ENCODE results near the gene TMEM271.
"Not testable (repeated sequence)": the region's sequence is repeated elsewhere in the genome, so short reads cannot be mapped to it uniquely, and the experiment has no call there.

The TMEM271 gene

DNA sequence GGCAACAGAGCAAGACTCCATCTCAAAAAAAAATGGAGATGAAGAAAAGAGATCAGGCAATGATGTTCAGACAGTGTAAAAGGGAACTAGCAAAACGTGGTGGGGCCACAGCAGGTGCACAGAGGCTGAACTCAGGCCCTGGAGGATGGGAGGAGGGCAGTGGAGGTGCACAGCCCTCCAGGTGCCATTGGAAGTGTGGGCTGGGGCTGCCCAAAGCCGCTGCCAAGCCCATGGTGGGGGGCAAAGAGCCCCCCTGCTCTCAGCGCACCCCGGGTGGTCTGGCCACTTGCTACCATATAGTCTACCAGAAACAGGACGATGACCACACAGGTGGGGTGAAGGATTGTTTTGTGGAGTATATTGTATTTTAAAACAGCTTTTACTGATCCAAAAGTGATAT is 7.1 kb downstream of the TMEM271 start:
- no peak for FAIRE-seq
- no peak for TF ChIP-seq POLR2A (IDR thresholded peaks at IDR 0.05; ENCODE audit: low read depth, low read length)
- DNase-seq (ENCODE audit: insufficient read length, low spot score) = no peak

DNA sequence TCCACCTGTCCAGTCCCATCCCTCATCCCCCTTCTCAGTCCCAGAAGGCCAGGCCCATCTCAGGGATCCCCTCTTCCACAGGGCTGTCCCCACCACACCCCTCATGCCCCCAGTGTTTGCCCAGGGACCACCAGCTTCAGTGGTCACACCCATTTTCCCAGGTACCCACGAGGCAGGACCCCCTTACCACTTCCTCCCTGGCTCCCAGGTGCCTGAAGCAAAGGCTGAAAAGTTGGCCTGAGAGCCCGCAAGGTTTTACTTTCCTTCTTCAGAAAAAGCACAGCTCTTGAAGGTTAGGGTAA is 7.8 kb downstream of the TMEM271 start:
- DNase-seq (ENCODE audit: insufficient read length, low spot score) (no peak), FAIRE-seq (no peak)
- TF ChIP-seq POLR2A (IDR thresholded peaks at IDR 0.05; ENCODE audit: low read depth, low read length) = no peak

DNA sequence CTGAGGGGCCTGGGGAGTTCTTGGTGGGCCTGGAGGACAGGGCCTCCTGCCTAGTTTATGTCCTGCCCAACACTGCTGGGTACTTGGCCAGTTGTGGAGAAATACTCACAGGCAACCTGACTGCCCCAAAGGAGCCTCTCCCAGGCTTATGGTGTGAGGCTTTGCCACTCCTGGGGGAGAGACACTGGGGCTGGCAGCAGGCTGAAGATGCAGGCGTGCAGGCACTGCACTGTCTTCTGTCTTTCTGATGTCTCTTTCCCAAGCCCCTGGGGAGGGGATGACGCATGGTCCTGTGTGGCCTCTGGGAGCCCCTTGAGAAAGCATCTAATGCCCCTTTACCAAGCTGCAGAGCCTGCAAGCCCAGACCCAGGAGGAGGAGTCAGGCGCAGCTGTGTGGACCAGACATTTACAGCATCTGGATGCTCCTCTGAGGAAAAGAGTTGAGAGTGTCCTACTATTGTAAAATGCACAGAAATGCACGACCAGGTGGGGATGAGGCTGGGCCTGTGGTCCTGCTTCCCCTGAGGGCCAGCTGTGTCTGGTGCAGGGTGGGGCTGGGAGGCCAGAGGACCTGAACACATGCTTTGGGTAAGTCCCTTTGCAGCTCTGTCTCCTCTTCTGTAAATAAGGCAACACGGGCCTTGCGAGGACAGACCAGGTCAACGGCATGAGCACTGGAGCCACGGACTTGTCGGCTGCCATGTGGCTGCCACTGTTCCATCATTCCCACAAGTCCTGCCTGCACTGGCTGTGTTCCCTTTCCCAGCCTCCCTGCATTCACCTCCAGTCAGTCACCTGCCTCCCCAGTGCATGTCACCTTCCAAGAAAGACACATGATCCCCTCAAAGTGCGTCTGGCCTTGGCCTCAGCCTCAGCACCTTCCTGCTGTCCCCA is 8.4 kb downstream of the TMEM271 start:
- TF ChIP-seq POLR2A (IDR thresholded peaks at IDR 0.05; ENCODE audit: low read depth, low read length) = no peak
- no peak for FAIRE-seq

DNA sequence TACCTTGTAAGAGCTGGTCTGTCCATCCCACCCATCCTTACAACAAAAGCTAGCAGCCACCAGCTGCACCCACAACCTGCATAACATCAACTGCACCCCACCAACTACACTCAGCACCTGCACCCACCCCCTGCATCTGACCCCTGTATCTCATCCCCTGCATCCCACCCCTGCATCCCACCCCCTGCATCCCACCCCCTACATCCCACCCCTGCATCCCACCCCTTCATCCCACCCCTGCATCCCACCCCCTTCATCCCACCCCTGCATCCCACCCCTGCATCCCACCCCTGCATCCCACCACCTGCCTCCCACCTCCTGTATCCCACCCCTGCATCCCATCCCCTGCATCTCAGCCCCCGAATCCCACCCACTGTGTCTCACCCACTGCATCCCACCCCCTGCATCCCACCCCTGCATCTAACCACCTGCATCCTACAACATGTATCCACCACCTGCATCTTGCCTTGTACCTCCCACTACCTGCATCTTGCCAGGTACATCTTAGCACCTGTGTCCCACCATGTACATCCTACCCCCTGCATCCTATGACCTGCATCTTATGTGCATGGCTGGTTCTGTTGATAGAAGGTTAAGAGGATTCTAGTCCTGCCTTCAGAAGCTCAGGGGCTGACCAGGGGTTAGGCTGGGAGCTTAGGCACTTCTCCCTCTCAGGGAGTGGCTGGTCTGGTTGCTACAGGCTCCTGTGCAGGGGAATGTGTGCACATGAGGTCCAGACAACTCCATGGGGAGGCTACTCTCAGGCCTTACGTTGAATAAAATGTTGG is 9.4 kb downstream of the TMEM271 start:
- FAIRE-seq (no peak), DNase-seq (ENCODE audit: insufficient read length, low spot score) (no peak)
- TF ChIP-seq POLR2A (IDR thresholded peaks at IDR 0.05; ENCODE audit: low read depth, low read length) = no peak

More for the DNA sequence above, 8.4 kb downstream of the TMEM271 start:
- no peak for DNase-seq (ENCODE audit: insufficient read length, low spot score)

DNA sequence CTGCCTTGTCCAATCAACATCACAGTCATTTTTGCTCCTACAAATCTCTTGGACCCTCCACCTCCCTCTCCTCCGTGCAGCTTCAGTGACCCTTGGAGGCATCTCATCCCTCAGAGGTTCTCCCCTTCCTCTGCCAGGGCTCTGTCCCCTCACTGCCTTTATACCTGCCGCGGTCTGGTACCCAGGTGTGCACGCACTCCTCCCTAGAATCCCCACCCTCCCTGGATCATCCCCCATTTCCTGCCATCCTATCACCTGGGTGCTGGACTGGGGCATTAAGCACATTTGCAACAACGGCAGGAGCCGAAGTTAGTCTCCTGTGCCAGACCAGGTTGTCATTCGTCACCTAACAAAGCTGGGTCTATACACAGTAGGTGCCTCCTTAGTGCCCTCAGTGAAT is 10.1 kb downstream of the TMEM271 start:
- DNase-seq (ENCODE audit: insufficient read length, low spot score) (no peak), FAIRE-seq (no peak)
- TF ChIP-seq POLR2A (IDR thresholded peaks at IDR 0.05; ENCODE audit: low read depth, low read length) = no peak

DNA sequence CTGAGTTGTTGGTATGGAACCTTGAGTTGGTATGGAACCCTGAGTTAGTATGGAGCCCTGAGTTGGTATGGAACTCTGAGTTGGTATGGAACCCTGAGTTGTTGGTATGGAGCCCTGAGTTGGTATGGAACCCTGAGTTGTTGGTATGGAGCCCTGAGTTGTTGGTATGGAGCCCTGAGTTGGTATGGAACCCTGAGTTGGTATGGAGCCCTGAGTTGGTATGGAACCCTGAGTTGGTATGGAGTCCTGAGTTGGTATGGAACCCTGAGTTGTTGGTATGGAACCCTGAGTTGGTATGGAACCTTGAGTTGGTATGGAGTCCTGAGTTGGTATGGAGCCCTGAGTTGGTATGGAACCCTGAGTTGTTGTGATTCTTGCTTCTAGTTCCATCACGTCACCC is 10.5 kb downstream of the TMEM271 start:
- DNase-seq (ENCODE audit: insufficient read length, low spot score); FAIRE-seq: not testable (repeated sequence)

DNA sequence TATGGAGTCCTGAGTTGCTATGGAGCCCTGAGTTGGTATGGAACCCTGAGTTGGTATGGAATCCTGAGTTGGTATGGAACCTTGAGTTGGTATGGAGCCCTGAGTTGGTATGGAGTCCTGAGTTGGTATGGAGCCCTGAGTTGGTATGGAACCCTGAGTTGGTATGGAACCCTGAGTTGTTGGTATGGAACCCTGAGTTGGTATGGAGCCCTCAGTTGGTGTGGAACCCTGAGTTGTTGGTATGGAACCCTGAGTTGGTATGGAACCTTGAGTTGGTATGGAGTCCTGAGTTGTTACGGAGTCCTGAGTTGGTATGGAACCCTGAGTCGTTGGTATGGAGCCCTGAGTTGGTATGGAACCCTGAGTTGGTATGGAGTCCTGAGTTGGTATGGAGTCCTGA is 13.6 kb downstream of the TMEM271 start:
- FAIRE-seq; DNase-seq (ENCODE audit: insufficient read length, low spot score): not testable (repeated sequence)

DNA sequence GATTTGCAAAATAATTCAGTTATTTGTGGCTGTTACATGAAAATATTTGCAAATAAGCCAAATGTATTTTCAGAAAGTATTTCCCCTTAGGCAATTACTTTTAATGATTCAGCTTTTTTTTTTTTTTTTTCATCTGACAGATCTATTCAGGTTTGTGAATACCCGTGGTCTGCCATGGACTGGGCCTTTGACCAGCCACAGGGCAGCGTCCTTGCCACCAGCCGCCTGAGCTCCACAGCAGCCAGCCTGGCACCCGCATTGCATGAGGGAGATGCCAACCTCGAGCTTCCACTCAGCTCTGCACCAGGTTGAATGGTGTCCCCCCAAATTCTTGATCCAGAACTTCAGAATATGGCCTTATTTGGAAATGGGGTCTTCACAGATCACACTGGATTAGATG is 14.7 kb downstream of the TMEM271 start:
- TF ChIP-seq POLR2A (IDR thresholded peaks at IDR 0.05; ENCODE audit: low read depth, low read length) = no peak
- FAIRE-seq (no peak), DNase-seq (ENCODE audit: insufficient read length, low spot score) (no peak)

DNA sequence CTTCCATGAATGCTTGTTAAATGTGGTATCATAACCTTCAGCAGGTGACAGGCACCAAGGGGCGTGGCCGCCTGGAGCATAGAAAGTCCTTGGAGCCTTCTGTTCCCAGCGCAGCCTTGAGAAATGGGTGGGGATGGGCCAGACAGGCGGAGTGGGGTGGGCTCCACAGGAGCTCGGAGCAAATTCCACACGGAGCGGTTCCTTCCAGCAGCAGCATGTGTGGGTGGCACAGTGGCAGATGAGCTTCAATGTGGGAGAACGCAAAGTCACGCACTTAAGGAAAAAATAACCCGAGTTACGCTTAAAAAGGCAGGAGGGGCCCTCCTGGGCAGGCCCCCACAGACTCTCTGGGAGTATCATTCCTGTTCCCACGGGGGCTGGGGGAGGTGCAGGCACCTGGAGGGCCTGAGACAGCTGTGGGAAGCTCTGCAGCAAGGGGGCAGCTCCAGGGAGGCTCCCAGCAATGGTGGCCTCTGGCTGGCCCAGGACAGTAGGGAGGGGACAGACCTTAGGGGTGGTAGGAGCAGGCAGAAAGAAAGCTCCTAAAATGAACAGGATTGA is 15.3 kb downstream of the TMEM271 start:
- FAIRE-seq = no peak
- no peak for DNase-seq (ENCODE audit: insufficient read length, low spot score)
- no peak for TF ChIP-seq POLR2A (IDR thresholded peaks at IDR 0.05; ENCODE audit: low read depth, low read length)

DNA sequence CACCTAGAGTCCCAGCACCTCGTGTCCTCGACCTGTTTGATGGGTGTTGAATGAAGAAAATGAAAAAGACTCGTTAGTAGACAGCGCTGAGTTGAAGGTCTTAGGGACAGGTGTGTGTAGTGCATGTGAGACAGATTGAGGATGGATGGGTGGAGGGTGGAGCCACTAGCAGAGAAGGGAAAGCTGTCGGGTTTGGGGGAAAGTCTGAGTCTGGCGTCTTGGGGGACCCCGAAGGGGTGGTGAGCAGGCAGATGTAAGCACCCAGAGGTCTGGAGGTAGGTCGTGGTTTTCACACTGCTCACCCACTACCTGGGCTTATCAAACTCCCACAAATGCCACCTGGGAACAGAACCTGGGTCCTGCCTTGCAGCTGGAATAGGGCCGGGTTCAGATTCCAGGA is 16.0 kb downstream of the TMEM271 start:
- TF ChIP-seq POLR2A (IDR thresholded peaks at IDR 0.05; ENCODE audit: low read depth, low read length) = no peak
- FAIRE-seq = no peak
- no peak for DNase-seq (ENCODE audit: insufficient read length, low spot score)

DNA sequence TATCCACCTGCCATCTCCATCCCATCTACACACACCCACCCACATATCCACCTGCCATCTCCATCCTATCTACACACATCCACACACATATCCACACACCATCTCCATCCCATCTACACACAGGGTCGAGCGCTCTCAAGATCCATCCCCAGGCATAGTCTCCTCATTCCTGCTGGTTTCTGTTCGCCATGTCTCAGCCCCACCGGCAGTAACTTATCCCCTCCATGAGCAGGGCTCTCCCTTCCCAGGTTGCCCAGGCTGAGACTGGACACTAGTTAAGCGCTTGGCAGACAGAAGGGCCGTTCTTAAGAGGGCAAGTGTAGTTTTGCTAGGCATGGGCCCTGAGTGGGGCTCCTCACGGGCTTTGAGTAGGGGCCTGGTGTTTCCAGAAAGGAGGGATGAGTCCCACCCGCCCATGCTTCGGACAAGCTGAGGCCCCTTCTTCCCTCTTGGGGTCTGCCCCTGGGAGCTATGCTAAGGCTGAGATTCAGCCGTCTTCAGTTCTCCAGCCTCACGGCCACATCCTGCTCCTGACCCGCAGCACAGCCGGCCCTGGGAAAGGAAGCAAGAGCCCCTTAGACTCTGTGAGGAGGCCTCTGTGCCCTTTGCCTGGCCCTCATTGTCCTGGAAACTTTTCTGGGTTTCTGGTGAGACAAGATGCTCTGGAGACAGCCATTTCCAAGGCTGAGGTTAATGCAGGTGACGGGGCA is 20.4 kb downstream of the TMEM271 start:
- no peak for FAIRE-seq
- no peak for TF ChIP-seq POLR2A (IDR thresholded peaks at IDR 0.05; ENCODE audit: low read depth, low read length)
- DNase-seq (ENCODE audit: insufficient read length, low spot score) = no peak

DNA sequence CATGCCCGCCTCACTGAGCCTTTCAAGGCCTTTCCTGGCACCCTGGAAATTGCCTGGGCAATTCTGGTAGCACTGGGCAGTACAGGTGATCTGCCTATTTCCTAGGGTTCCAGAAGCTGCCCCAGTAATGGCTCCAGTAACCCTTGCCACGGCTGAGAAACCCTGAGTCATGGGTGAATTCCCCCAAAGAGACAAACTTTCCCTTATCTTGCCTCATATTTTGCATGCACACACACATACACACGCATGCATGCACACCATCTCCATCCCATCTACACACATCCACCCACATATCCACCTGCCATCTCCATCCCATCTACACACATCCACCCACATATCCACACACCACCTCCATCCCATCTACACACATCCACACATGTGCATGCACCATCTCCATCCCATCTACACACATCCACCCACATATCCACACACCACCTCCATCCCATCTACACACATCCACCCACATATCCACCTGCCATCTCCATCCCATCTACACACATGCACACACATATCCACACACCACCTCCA is 21.2 kb downstream of the TMEM271 start:
- DNase-seq (ENCODE audit: insufficient read length, low spot score); FAIRE-seq: not testable (repeated sequence)

DNA sequence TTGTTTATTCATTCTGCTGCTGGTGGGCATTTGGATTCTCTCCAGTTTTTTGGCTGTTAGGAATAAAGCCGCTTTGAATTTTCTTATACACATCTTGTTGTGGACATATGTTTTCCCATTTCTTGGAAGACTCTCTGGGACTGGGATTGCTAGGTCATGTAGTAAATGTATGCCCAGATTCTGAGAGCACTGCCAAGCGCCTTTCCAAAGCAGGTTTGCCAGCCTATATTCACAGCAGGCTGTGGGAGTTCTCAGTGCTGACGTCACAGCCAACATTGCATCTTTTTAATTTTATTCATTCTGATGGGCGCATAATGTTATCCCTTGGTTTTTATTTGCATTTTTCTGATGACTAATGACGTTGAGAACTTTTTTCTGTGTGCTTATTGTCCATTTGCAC is 24.1 kb downstream of the TMEM271 start:
- DNase-seq (ENCODE audit: insufficient read length, low spot score) = no peak
- no peak for TF ChIP-seq POLR2A (IDR thresholded peaks at IDR 0.05; ENCODE audit: low read depth, low read length)
- FAIRE-seq = no peak

DNA sequence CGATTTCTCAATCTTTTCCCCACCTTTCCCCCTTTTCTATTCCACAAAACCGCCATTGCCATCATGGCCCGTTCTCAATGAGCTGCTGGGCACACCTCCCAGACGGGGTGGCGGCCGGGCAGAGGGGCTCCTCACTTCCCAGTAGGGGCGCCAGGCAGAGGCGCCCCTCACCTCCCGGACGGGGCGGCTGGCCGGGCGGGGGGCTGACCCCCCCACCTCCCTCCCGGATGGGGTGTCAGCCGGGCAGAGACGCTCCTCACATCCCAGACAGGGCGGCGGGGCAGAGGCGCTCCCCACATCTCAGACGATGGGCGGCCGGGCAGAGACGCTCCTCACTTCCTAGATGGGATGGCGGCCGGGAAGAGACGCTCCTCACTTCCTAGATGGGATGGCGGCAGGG is 25.8 kb downstream of the TMEM271 start:
- not testable (repeated sequence) for FAIRE-seq; DNase-seq (ENCODE audit: insufficient read length, low spot score)
